SK-N-SH (cell line): ENCODE data around the gene RAD51B. TPM values are rescaled to one million over a fixed set of nuclear protein-coding genes. Genes with fewer than 3 reads are reported as not detected.
"Not testable (repeated sequence)": the region's sequence is repeated elsewhere in the genome, so short reads cannot be mapped to it uniquely, and the experiment has no call there.

Source experiments
- CTCF ChIA-PET: fragments of 300-600, 350-600 bp; formaldehyde crosslinking; extraction: SDS; loops from one replicate; lab custom pipeline; 2021; lab: Yijun Ruan, JAX
- POLR2A ChIA-PET: fragments of 350-600 bp; sonication (Branson Sonifier 250); formaldehyde crosslinking; extraction: SDS; loops from one replicate; lab custom pipeline; 2020; ENCODE audit warnings: antibody characterized with exemption, inconsistent platforms; lab: Yijun Ruan, JAX
- DNase-seq: peaks from one replicate; pipeline ENCODE4 v3.0.0; 2012
- H2AFZ ChIP-seq: fragments of 200-600 bp; sonication (generic); 2 replicates; pipeline ENCODE4 v1.8.1; 2016; ENCODE audit warnings: antibody characterized with exemption, mild to moderate bottlenecking, low read depth
- H3F3A ChIP-seq: fragments of 200-600 bp; sonication (generic); replicated peaks from 2 replicates; pipeline ENCODE3; 2016; ENCODE audit warnings: antibody characterized with exemption, mild to moderate bottlenecking; ENCODE audit not compliant: insufficient read depth
- H3K27ac ChIP-seq, 2 experiments: fragments of 200-500 bp in 1 of 2; fragments of 200-600 bp in 1 of 2; sonication (Bioruptor generic) in 1 of 2; sonication (generic), shearing (Covaris generic) in 1 of 2; 2 replicates each; pipeline versions ENCODE4 v1.5.1 to v1.6.1; 2014 to 2016; ENCODE audit warnings: low read depth in 2 of 2, inconsistent platforms in 1 of 2, low read length in 1 of 2, mild to moderate bottlenecking in 1 of 2, mixed read lengths in 1 of 2
- H3K27me3 ChIP-seq: fragments of 200-600 bp; sonication (generic), shearing (Covaris generic); 2 replicates; pipeline ENCODE4 v1.6.1; 2016; ENCODE audit warnings: mixed run types; ENCODE audit not compliant: insufficient read depth
- H3K36me3 ChIP-seq, 2 experiments: fragments of 200-500 bp in 1 of 2; fragments of 200-600 bp in 1 of 2; sonication (Bioruptor generic) in 1 of 2; sonication (generic) in 1 of 2; replicated peaks in 1 of 2; 2 replicates each; pipeline versions ENCODE3 to v1.5.1; 2014 to 2016; ENCODE audit warnings: low read length in 1 of 2, mild to moderate bottlenecking in 1 of 2; ENCODE audit not compliant: insufficient read depth in 2 of 2, control insufficient read depth in 1 of 2
- H3K4me1 ChIP-seq, 2 experiments: fragments of 200-500 bp in 1 of 2; fragments of 200-600 bp in 1 of 2; sonication (Bioruptor generic) in 1 of 2; sonication (generic), shearing (Covaris generic) in 1 of 2; 2 replicates each; pipeline versions ENCODE4 v1.5.1 to v1.6.1; 2014 to 2016; ENCODE audit warnings: low read depth in 1 of 2, low read length in 1 of 2, mixed run types in 1 of 2; ENCODE audit not compliant: insufficient read depth in 2 of 2, control insufficient read depth in 1 of 2
- H3K4me2 ChIP-seq: fragments of 200-600 bp; sonication (generic), shearing (Covaris generic); 2 replicates; pipeline ENCODE4 v1.6.1; 2017; ENCODE audit warnings: mixed run types
- H3K4me3 ChIP-seq, 2 experiments: fragments of 200-500 bp in 1 of 2; fragments of 200-600 bp in 1 of 2; sonication (Bioruptor generic) in 1 of 2; sonication (generic), shearing (Covaris generic) in 1 of 2; 2 replicates each; pipeline versions ENCODE4 v1.5.1 to v1.8.1; 2014 to 2016; ENCODE audit warnings: low read depth in 2 of 2, inconsistent platforms in 1 of 2, low read length in 1 of 2, mild to moderate bottlenecking in 1 of 2, mixed read lengths in 1 of 2, moderate library complexity in 1 of 2
- H3K79me2 ChIP-seq: fragments of 200-600 bp; sonication (generic); 2 replicates; pipeline ENCODE4 v1.8.1; 2017; ENCODE audit warnings: mild to moderate bottlenecking; ENCODE audit not compliant: insufficient read depth
- H3K9ac ChIP-seq: fragments of 200-600 bp; sonication (generic); 2 replicates; pipeline ENCODE4 v1.6.1; 2017; ENCODE audit warnings: mixed run types
- H3K9me2 ChIP-seq: fragments of 200-600 bp; sonication (generic); 2 replicates; pipeline ENCODE4 v1.6.1; 2017; ENCODE audit warnings: mixed run types
- H3K9me3 ChIP-seq: fragments of 200-600 bp; sonication (generic); 2 replicates; pipeline ENCODE4 v1.6.1; 2017; ENCODE audit warnings: mixed run types, mild to moderate bottlenecking, moderate library complexity
- H4K20me1 ChIP-seq: fragments of 200-600 bp; sonication (generic); 2 replicates; pipeline ENCODE4 v1.6.1; 2017; ENCODE audit warnings: mild to moderate bottlenecking, mixed run types; ENCODE audit not compliant: insufficient read depth
- EP300 ChIP-seq, 2 experiments: IDR thresholded peaks; 2 replicates each; pipeline versions ENCODE4 v1.4.0 to v1.6.1; 2012; ENCODE audit warnings: borderline replicate concordance in 1 of 2, low read depth in 1 of 2, low read length in 1 of 2
- RCOR1 ChIP-seq: fragments of 150-350 bp; IDR thresholded peaks from 2 replicates; pipeline ENCODE4 v1.6.1; 2017; ENCODE audit warnings: antibody characterized with exemption, low read length
- RFX5 ChIP-seq: IDR thresholded peaks from 2 replicates; pipeline ENCODE4 v1.6.1; 2012; ENCODE audit warnings: mild to moderate bottlenecking, improper control_type of control experiment, low read length
- SIN3A ChIP-seq: IDR thresholded peaks from 2 replicates; pipeline ENCODE4 v1.6.1; 2012; ENCODE audit warnings: low read depth, mild to moderate bottlenecking, low read length, moderate library complexity, borderline replicate concordance
- YY1 ChIP-seq: IDR thresholded peaks from 2 replicates; pipeline ENCODE4 v1.4.0; 2012; ENCODE audit warnings: low read depth, mild to moderate bottlenecking
- WGBS: methylation state at CpG from one replicate; pipeline ENCODE4 v1.1.6; 2017; ENCODE audit warnings: low lambda C conversion rate; 5-methylcytosine and 5-hydroxymethylcytosine counted together
- polyA plus RNA-seq, 3 experiments: library from polyadenylated mRNA; depleted of rRNA; stranded (reverse); fragments of >200 nt; gene quantifications; 2 replicates each; pipeline ENCODE4 v1.2.3, GENCODE V29; 2012
- TF ChIP-seq, protein P1 (sequence below): fragments of 150-350 bp; IDR thresholded peaks from 2 replicates; pipeline ENCODE4 v1.6.1; 2016; ENCODE audit warnings: mild to moderate bottlenecking, low read depth, low read length
- TF ChIP-seq, protein P2 (sequence below): IDR thresholded peaks from 2 replicates; pipeline ENCODE4 v1.4.0; 2012; ENCODE audit warnings: low read depth
- TF ChIP-seq, protein P3 (sequence below): IDR thresholded peaks from 2 replicates; pipeline ENCODE4; 2012

The RAD51B gene
- polyA plus RNA-seq, 1 of the 3 experiments (the other 2 are of a cell fraction): 6.0 TPM

DNA sequence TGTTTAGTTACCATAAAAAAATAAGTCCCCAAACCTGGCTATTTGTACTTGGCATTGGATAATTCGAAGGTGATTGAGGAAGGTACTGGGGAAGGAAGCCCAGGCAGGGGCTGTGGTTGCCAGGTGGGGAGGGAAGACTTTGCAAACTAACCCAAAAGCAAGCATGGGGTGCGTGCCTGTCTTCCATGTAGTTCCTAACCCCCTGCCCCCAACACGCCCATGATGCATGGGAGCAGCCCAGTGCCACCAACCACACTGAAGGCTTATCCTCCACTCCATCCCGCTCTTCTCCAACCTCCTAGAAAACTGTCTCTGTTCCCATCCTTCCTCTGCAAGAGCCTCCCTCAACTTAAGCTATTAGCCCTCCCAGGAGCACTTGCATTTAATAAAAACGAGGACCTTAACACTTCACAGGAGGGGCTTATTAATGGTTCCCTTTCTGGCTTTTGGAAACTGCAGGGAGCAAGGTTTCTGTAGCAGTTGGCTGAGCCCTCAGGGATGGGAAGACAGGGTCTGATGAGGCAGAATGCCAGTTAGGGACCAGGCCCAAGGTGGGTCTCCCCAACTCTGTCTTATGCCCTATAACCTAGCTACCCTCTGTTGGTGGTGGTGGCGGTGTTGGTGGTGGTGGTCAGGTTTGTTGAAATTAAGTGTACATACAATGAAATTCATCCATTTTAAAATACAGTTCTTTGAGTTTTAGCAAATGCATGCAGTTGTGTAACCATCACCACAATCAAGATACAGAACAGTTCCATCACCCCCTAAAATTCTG is 877.3 kb downstream of the RAD51B start:
- no peak for DNase-seq

DNA sequence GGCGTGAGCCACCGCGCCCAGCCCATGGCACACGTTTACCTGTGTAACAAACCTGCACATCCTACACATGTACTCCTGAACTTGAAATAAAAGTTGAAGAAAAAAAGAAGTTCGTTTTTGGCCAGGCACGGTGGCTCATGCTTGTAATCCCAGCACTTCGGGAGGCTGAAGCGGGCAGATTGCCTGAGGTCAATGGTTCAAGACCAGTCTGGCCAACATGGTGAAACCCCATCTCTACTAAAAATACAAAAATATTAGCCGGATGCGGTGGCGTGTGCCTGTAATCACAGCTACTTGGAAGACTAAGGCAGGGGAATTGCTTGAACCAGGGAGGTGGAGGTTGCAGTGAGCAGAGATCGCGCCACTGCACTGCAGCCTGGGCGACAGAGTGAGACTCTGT is 879.2 kb downstream of the RAD51B start:
- H3K9me3 ChIP-seq, H3K9me2 ChIP-seq, H3K79me2 ChIP-seq, H3K9ac ChIP-seq, H3K36me3 ChIP-seq, H3K27ac ChIP-seq, H3K4me2 ChIP-seq, CTCF ChIA-PET, H4K20me1 ChIP-seq, H3K27me3 ChIP-seq, DNase-seq, H2AFZ ChIP-seq, H3K4me3 ChIP-seq, POLR2A ChIA-PET: not testable (repeated sequence)
- Histone ChIP-seq H3K4me1 (peaks cover 0 to 22% of the 10 kb centered on the region in 2 experiments; a peak in 3 of 4 replicates), H3F3A (peaks cover 32% of the 10 kb centered on the region)
- 94% methylated on average over 14 of the region's 14 CpGs for WGBS

More for the DNA sequence above, 877.3 kb downstream of the RAD51B start:
- ChIA-PET CTCF (no interaction called here), POLR2A (no interaction called here)
- no peak overlapping the region for H3K4me3 ChIP-seq
- H3K36me3 ChIP-seq: no peaks in the 10 kb centered on the region
- H3K27me3 ChIP-seq: no peaks in the 10 kb centered on the region
- H3K79me2 ChIP-seq: no peaks in the 10 kb centered on the region
- H3K27ac ChIP-seq: peak overlapping the region in 1 of 2 experiments; percentile 89; a peak in 1 of 4 replicates
- TF ChIP-seq RFX5 (no peak), YY1 (no peak)
- H4K20me1 ChIP-seq: no peaks in the 10 kb centered on the region
- H2AFZ ChIP-seq: no peak overlapping the region
- WGBS: 97% methylated on average over 6 of the region's 6 CpGs
- H3K4me1 ChIP-seq: peaks cover 0 to 15% of the 10 kb centered on the region in 2 experiments; a peak in 3 of 4 replicates
- no peaks in the 10 kb centered on the region for H3K9me3 ChIP-seq
- peaks cover 32% of the 10 kb centered on the region for H3F3A ChIP-seq
- H3K9me2 ChIP-seq: no peaks in the 10 kb centered on the region
- H3K4me2 ChIP-seq: no peak overlapping the region
- H3K9ac ChIP-seq: no peak overlapping the region

DNA sequence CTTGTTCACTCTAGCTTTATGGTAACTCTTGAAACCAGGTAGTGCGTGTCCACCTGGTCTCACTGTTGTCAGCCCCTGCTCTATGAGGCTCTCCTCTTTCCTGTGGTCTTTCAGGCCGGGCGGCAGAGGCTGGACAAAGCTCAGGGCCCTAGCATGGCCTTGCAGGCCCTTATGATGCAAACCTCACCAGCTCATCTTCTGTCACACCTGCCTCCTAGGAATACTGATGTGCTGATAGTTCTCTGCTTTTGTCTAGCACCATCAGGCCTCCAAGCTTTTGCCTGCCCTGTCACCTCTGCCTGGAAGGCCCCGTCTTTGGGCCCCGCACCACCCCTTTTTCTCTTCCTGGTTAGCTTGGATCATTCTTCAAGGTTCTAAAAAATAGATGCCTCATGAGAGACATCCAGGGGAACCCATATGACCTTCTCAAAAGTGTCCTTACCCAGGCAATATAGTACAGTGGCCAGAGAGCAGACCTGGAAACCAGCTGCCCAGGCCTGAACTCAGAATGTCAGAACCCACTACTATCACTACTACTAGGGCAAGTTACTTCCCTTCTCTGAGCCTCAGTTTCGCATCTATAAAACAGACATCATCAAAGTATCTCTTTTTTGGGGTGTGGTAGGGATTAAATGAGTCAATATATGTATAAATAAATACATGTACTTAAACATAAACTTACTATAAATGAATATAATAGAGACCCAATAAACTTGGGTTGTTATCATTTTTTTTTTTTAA is 881.6 kb downstream of the RAD51B start:
- no peak for DNase-seq
- Histone ChIP-seq H3F3A (peaks cover 13% of the 10 kb centered on the region), H3K9me3 (no peaks in the 10 kb centered on the region), H3K27me3 (no peaks in the 10 kb centered on the region), H2AFZ (no peak overlapping the region), H4K20me1 (no peaks in the 10 kb centered on the region), H3K79me2 (no peaks in the 10 kb centered on the region), H3K4me1 (peaks cover 0 to 14% of the 10 kb centered on the region in 2 experiments; a peak in 2 of 4 replicates), H3K9me2 (no peaks in the 10 kb centered on the region), H3K4me3 (no peak overlapping the region), H3K9ac (no peak overlapping the region), H3K4me2 (no peak overlapping the region), H3K36me3 (no peaks in the 10 kb centered on the region), H3K27ac (no peak overlapping the region)
- TF ChIP-seq EP300 (IDR thresholded peaks at IDR 0.05; ENCODE audit: borderline replicate concordance in 1 of 2, low read depth in 1 of 2, low read length in 1 of 2): no peak
- TF ChIP-seq, protein P1, sequence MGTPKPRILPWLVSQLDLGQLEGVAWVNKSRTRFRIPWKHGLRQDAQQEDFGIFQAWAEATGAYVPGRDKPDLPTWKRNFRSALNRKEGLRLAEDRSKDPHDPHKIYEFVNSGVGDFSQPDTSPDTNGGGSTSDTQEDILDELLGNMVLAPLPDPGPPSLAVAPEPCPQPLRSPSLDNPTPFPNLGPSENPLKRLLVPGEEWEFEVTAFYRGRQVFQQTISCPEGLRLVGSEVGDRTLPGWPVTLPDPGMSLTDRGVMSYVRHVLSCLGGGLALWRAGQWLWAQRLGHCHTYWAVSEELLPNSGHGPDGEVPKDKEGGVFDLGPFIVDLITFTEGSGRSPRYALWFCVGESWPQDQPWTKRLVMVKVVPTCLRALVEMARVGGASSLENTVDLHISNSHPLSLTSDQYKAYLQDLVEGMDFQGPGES: no peak
- TF ChIP-seq, protein P2, sequence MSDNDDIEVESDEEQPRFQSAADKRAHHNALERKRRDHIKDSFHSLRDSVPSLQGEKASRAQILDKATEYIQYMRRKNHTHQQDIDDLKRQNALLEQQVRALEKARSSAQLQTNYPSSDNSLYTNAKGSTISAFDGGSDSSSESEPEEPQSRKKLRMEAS: no peak
- no peak for TF ChIP-seq RCOR1
- no peak for TF ChIP-seq SIN3A
- TF ChIP-seq, protein P3, sequence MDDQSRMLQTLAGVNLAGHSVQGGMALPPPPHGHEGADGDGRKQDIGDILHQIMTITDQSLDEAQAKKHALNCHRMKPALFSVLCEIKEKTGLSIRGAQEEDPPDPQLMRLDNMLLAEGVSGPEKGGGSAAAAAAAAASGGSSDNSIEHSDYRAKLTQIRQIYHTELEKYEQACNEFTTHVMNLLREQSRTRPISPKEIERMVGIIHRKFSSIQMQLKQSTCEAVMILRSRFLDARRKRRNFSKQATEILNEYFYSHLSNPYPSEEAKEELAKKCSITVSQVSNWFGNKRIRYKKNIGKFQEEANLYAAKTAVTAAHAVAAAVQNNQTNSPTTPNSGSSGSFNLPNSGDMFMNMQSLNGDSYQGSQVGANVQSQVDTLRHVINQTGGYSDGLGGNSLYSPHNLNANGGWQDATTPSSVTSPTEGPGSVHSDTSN: no peak
- POLR2A ChIA-PET: no interaction called here
- 96% methylated on average over 6 of the region's 6 CpGs for WGBS
- CTCF ChIA-PET: no interaction called here
